Hepatocyte (in vitro differentiated cells): ENCODE measurements around the gene TMEM222.

Source experiments
- CTCF ChIP-seq: fragments of 200-600 bp; sonication (generic); IDR thresholded peaks from 2 replicates; pipeline ENCODE4 v1.5.1; 2016; ENCODE audit warnings: antibody characterized with exemption, mild to moderate bottlenecking; ENCODE audit not compliant: poor library complexity
- EZH2 ChIP-seq: fragments of 200-600 bp; sonication (generic); IDR thresholded peaks from 2 replicates; pipeline ENCODE4 v1.6.1; 2016; ENCODE audit warnings: antibody characterized with exemption, mild to moderate bottlenecking, borderline replicate concordance
- EZH2phosphoT487 ChIP-seq: fragments of 200-600 bp; sonication (generic); IDR thresholded peaks from one replicate; pipeline ENCODE4 v1.6.1; 2018; ENCODE audit warnings: antibody characterized with exemption, mild to moderate bottlenecking, low read depth, moderate library complexity; ENCODE audit not compliant: unreplicated experiment, severe bottlenecking

DNA sequence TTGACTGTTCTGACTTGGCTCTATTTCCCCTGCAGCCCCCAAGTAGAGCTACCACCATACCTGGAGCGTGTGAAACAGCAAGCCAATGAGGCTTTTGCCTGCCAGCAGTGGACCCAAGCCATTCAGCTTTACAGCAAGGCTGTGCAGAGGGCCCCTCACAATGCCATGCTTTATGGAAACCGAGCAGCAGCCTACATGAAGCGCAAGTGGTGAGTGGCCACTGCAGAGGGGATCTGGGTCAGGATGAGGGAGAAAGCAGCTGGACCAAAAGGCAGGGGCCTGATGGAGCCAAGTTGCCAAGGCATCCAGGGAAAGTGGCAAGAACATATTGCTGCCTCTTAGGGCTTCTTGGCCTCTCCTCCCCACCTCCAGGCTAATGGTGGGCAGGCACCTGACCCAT lies 24.1 kb upstream of the TMEM222 start:
- no peak for TF ChIP-seq CTCF
- no peak for TF ChIP-seq EZH2phosphoT487
- TF ChIP-seq EZH2 = no peak
